Glomerular visceral epithelial cell (primary cell): ENCODE results near the gene FAM161B.
A peak's percentile ranks its signal among the peaks of the same experiment; 100 is the strongest.
"Not testable (repeated sequence)": the region's sequence is repeated elsewhere in the genome, so short reads cannot be mapped to it uniquely, and the experiment has no call there.

ENCODE experiments used
- DNase-seq: peaks from one replicate; pipeline ENCODE4 v3.0.0-alpha.2; 2016; ENCODE audit errors: extremely low spot score

The FAM161B gene

GRCh38 chr14:73949752-73950734 lies at the start of gene FAM161B, which contains the start of gene COQ6:
FAM161B (minus strand) TSS chr14:73950094; CDS start chr14:73950026, 68 bp downstream.
COQ6 (plus strand) TSS chr14:73950302; CDS start chr14:73950333, 31 bp downstream.
- DNase-seq = peak; percentile 96

GRCh38 chr14:73998726-73999125 lies 48.8 kb upstream of the FAM161B start:
- no peak for DNase-seq

- no peak for DNase-seq
These were observed 48.1 kb upstream of the FAM161B start for GRCh38 chr14:73997944-73998447.

GRCh38 chr14:73997108-73997943 lies 47.4 kb upstream of the FAM161B start:
- DNase-seq = no peak

- DNase-seq = no peak
These were observed 46.8 kb upstream of the FAM161B start for GRCh38 chr14:73996731-73997107.

GRCh38 chr14:73995977-73996378 lies 46.1 kb upstream of the FAM161B start:
- no peak for DNase-seq

GRCh38 chr14:73994926-73995325 lies 45.0 kb upstream of the FAM161B start:
- DNase-seq = not testable (repeated sequence)

GRCh38 chr14:73991092-73991491 lies 41.2 kb upstream of the FAM161B start:
- no peak for DNase-seq

GRCh38 chr14:73988656-73989055 lies 38.8 kb upstream of the FAM161B start:
- not testable (repeated sequence) for DNase-seq

- no peak for DNase-seq
These were observed 38.2 kb upstream of the FAM161B start for GRCh38 chr14:73988065-73988464.

GRCh38 chr14:73977896-73978295 lies 28.0 kb upstream of the FAM161B start:
- DNase-seq = no peak

GRCh38 chr14:73976125-73976524 lies 26.2 kb upstream of the FAM161B start:
- peak; percentile 9 for DNase-seq

- DNase-seq = no peak
These were observed 23.6 kb upstream of the FAM161B start for GRCh38 chr14:73973497-73973896.

- no peak for DNase-seq
These were observed 19.0 kb upstream of the FAM161B start for GRCh38 chr14:73968885-73969284.

GRCh38 chr14:73965216-73965615 lies 15.3 kb upstream of the FAM161B start:
- DNase-seq = no peak

- DNase-seq = no peak
These were observed 11.3 kb upstream of the FAM161B start for GRCh38 chr14:73961192-73961591.

- DNase-seq = no peak
These were observed 8.7 kb upstream of the FAM161B start for GRCh38 chr14:73958591-73958990.

GRCh38 chr14:73955674-73956073 lies 5.8 kb upstream of the FAM161B start:
- no peak for DNase-seq

GRCh38 chr14:73953731-73954130 lies 3.8 kb upstream of the FAM161B start:
- DNase-seq = no peak

- no peak for DNase-seq
These were observed 4.7 kb downstream of the FAM161B start for GRCh38 chr14:73945159-73945670.

GRCh38 chr14:73944432-73945158 lies 5.3 kb downstream of the FAM161B start:
- no peak for DNase-seq
